Measurements from ENCODE around the gene PSKH1. TPM values are rescaled to one million over a fixed set of nuclear protein-coding genes. Genes with fewer than 3 reads are reported as not detected.

PSKH1 gene
- total and polyA plus RNA-seq, 10 donors, result 5.0 to 31.3 (median 20.5) TPM

DNA sequence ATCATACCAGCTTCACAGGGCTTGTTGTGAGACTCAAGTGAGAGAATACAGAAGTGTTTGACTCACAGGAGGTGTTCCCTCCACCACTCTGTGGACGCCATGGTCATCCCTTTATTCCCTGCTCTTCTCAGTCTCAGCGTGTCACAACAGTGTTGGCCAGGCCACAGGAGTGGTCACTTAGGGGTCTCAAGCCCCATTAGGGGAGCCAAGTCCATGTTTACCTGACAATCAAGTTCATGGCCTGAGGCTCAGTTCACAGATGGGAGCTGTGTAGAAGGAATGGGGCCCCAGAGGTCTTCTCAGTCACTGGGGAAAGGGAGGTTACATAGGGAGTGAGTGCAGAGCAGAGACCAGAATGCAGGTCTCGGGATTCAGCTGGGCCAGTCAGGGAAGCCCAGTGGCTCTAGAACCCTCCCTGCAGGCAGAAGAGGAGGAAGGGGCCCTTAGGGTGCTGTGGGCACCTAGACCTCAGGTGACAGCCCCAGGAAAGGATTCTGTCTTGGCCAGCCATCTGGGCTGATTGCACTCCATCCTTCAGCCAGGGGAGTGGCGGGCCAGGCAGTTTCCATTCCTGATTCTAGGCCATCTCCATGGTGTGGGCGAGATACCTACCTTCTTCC lies 36.0 kb upstream of the PSKH1 start:
- Histone ChIP-seq H3K9me3 (no peaks in the 10 kb centered on the region), H3K27ac (peak overlapping the region in 2 of 8 donors; percentile 19 to 45), H3K4me3 (no peak overlapping the region), H3K4me1 (peaks cover 0 to 52% (median 20%) of the 10 kb centered on the region in 6 donors), H3K27me3 (replicated peaks in 1 of 7) (no peaks in the 10 kb centered on the region), H3K36me3 (peaks cover 0 to 29% (median 11%) of the 10 kb centered on the region in 6 donors)
- no peak for DNase-seq
- TF ChIP-seq POLR2A (IDR thresholded peaks at IDR 0.05), result no peak
- TF ChIP-seq, protein P1, sequence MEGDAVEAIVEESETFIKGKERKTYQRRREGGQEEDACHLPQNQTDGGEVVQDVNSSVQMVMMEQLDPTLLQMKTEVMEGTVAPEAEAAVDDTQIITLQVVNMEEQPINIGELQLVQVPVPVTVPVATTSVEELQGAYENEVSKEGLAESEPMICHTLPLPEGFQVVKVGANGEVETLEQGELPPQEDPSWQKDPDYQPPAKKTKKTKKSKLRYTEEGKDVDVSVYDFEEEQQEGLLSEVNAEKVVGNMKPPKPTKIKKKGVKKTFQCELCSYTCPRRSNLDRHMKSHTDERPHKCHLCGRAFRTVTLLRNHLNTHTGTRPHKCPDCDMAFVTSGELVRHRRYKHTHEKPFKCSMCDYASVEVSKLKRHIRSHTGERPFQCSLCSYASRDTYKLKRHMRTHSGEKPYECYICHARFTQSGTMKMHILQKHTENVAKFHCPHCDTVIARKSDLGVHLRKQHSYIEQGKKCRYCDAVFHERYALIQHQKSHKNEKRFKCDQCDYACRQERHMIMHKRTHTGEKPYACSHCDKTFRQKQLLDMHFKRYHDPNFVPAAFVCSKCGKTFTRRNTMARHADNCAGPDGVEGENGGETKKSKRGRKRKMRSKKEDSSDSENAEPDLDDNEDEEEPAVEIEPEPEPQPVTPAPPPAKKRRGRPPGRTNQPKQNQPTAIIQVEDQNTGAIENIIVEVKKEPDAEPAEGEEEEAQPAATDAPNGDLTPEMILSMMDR (IDR thresholded peaks at IDR 0.05 in 8 of 11, conservative IDR thresholded peaks at IDR 0.05 in 3 of 11), result no peak
- no peak for TF ChIP-seq POLR2AphosphoS5 (IDR thresholded peaks at IDR 0.05)
- intact Hi-C loops (cut with DNase I; ENCODE audit: low total_unique reads), result no loop called here
- 89 to 98% (median 94%) methylated on average over 4 to 5 of the region's 5 CpGs for WGBS, 5 donors

DNA sequence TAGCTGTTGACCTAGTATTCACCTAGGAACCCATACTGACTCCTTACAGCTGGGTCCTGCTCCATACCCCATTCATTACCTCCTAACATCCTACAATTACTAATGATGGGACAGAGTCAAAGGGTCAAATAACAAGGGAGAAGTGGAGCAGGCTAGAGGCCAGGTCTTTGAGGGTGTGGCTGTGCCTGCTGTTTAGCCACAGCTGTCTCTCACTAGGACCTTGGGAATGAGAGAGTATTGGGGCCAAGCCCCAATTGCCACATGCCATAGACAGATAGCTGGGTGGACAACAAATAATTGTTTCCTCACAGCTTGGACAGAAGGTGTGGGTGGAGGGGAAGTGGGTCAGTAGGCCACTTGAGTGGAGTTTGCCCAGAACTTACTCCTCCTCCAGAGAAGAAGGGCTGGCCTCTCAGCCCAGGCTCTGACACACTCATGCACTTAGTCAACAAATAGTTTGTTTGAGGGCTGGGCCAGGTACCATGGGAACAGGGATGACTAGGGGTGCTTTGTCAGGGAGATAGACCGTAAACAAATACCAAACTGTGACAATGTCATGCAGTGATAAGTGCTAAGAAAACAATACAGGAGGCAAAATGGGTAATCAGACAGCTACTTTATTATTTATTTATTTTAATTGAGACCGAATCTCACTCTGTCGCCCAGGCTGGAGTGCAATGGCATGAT lies 35.4 kb upstream of the PSKH1 start:
- Histone ChIP-seq H3K4me3 (no peak overlapping the region), H3K9me3 (no peaks in the 10 kb centered on the region), H3K27ac (peak overlapping the region in 3 of 8 donors; percentile 7 to 45 (median 29)), H3K36me3 (peaks cover 0 to 34% (median 11%) of the 10 kb centered on the region in 6 donors), H3K27me3 (replicated peaks in 1 of 7) (no peaks in the 10 kb centered on the region), H3K4me1 (peaks cover 0 to 48% (median 20%) of the 10 kb centered on the region in 6 donors)
- DNase-seq, result no peak
- 73 to 92% (median 89%) methylated on average over 3 of the region's 3 CpGs for WGBS, 5 donors
- intact Hi-C loops (cut with DNase I; ENCODE audit: low total_unique reads), result no loop called here
- TF ChIP-seq, protein P1 (IDR thresholded peaks at IDR 0.05 in 8 of 11, conservative IDR thresholded peaks at IDR 0.05 in 3 of 11), result no peak
- no peak for TF ChIP-seq POLR2A (IDR thresholded peaks at IDR 0.05)

DNA sequence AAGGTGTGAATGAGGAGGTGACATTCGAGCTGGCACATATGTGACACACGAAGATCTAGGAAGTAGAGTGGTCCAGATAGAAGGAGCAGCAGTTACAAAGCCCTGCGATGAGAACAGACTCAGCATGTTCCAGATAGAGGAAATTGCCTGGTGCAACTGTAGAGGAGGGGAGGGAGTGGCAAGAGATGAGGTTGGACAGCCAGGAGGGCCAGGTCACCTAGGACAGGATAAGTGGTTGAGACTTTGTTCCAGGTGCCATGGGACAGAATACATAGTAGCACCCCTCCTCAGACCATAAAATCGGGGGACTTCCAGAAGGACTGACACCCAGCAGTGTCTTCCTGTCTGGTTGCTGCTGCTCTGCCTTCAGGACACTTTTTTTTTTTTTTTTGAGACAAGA lies 34.6 kb upstream of the PSKH1 start:
- Histone ChIP-seq H3K36me3 (peaks cover 0 to 34% (median 11%) of the 10 kb centered on the region in 6 donors), H3K27me3 (replicated peaks in 1 of 7) (no peaks in the 10 kb centered on the region), H3K9me3 (no peaks in the 10 kb centered on the region), H3K4me1 (peaks cover 0 to 45% (median 20%) of the 10 kb centered on the region in 6 donors), H3K4me3 (no peak overlapping the region), H3K27ac (peak overlapping the region in 2 of 8 donors; percentile 29 to 39)
- intact Hi-C loops (cut with DNase I; ENCODE audit: low total_unique reads), result no loop called here
- DNase-seq, result no peak
- TF ChIP-seq POLR2AphosphoS5 (IDR thresholded peaks at IDR 0.05), result no peak
- TF ChIP-seq, protein P1 (IDR thresholded peaks at IDR 0.05 in 8 of 11, conservative IDR thresholded peaks at IDR 0.05 in 3 of 11), result no peak
- TF ChIP-seq POLR2A (IDR thresholded peaks at IDR 0.05), result no peak
- 61 to 82% (median 67%) methylated on average over 4 of the region's 4 CpGs for WGBS, 5 donors
